GM12874 (cell line): ENCODE measurements around the gene MALRD1.

ENCODE experiments used
- TF ChIP-seq, protein P1 (sequence below): IDR thresholded peaks from 2 replicates; pipeline ENCODE4 v1.5.1; 2011; ENCODE audit warnings: low read depth, mild to moderate bottlenecking, control low read depth, low read length, moderate library complexity; ENCODE audit not compliant: insufficient read depth

Gene MALRD1

DNA sequence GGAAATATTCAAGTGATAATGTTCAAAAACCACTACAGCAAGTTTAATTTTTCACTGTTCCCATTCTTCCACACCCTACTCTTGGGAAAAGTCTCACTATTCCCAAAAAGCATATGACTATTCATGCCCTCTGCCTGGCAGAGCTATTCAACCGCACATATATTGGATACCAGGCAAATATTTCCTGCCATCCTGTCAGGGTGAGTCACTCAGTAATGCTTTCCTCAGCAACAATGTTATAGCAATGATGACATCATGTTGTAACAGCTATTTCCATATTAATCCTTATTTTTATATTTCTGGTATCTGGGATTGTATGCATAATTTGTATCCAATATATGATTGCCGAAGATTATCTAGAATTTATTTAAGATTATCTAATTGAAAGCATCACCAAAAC lies 653.6 kb downstream of the MALRD1 start:
- TF ChIP-seq, protein P1, sequence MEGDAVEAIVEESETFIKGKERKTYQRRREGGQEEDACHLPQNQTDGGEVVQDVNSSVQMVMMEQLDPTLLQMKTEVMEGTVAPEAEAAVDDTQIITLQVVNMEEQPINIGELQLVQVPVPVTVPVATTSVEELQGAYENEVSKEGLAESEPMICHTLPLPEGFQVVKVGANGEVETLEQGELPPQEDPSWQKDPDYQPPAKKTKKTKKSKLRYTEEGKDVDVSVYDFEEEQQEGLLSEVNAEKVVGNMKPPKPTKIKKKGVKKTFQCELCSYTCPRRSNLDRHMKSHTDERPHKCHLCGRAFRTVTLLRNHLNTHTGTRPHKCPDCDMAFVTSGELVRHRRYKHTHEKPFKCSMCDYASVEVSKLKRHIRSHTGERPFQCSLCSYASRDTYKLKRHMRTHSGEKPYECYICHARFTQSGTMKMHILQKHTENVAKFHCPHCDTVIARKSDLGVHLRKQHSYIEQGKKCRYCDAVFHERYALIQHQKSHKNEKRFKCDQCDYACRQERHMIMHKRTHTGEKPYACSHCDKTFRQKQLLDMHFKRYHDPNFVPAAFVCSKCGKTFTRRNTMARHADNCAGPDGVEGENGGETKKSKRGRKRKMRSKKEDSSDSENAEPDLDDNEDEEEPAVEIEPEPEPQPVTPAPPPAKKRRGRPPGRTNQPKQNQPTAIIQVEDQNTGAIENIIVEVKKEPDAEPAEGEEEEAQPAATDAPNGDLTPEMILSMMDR: no peak

- TF ChIP-seq, protein P1: no peak
Observed at GRCh38 chr10:19704544-19704943, 655.9 kb downstream of the MALRD1 start.

DNA sequence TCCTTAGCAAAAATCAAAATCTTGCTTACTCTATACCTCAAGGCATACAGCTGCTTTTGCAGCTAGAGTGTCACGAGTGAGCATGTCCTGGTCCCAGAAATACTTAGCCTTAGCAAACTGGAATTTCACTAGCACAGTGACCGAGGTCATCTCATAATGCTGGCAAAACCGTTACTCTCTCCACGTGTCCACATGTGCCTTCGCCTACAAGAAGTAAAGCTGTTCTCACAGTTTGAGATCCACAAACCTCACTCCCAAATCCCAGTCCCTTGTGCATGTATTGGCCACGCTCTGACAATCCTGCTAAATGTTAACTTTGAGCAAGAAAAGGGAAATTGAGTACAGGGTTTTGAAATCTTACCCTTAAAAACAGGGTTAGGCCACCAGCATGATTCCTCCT lies 656.6 kb downstream of the MALRD1 start:
- TF ChIP-seq, protein P1: no peak

DNA sequence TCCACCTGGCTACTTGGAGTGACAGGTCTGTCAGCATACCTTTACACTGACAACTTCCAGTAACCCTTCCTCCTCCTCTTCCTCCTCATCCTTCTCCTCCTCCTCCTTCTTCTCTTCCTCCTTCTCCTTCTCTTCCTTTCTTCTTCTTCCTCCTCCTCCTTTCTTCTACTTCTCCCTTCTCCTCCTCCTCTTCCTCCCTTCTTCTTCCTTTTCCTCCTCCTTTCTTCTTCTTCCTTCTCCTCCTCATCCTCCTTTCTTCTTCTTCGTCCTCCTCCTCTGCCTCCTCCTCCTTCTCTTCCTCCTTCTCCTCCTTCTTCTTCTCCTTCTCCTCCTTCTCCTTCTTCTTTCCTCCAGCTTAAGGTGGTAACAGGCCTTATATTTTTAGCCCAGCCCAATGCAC lies 658.3 kb downstream of the MALRD1 start:
- TF ChIP-seq, protein P1: no peak

DNA sequence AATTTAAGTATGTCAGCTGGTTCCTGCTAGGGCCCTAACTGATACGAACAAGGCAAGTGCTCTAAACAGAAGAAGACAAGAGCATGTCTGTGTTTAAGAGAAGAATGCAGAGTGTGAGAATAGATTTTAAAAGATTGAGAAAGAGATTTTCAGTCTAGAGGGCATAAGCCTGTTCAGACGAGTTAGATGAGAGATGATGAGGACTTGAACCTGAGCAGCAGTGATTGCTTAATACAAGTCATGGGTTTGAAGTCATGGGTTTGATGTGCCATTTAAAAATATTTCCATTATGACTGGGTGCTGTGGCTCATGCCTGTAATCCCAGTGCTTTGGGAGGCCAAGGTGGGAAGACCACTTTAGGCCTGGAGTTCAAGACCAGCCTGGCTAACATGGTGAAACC lies 658.8 kb downstream of the MALRD1 start:
- TF ChIP-seq, protein P1: no peak

- TF ChIP-seq, protein P1: no peak
Observed at GRCh38 chr10:19708031-19708430, 659.4 kb downstream of the MALRD1 start.

DNA sequence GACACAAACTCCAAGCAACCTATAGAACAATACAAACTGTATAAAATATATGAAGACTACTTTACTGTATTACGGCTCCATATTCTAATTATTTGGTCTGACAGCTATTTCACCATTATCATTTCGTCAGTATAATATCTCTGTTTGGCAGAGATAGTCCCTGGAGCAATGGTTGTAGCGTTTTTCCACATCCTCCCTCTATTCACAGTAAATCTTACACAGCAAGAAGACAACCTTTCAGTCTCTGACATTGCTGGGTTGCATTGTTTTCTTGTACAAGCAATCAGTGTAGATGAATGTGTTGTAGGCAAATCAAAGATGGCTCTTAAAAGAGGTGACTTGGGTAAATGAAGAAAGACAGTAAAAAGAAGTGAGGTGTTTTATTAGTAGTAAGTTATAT lies 662.0 kb downstream of the MALRD1 start:
- TF ChIP-seq, protein P1: no peak

DNA sequence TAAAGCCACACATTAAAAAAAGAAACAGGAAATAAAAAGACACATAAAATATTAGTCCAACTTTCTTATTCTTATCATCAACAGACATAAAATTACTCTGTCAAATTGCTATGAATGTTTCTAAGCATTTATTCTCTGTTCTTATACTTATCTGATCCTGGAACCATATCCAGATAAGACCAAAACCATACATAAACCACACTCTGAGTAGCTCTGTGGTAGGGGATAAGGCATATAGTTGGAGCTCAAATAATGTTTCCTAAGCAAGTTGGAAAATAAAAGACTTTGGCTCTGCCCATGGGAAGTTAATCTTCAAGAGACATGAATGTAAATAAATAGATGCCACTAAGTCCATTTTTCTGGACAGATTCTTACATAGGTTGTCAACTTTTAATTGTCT lies 664.6 kb downstream of the MALRD1 start:
- TF ChIP-seq, protein P1: no peak
